Skeletal muscle satellite cell (primary cell): ENCODE results near the gene EXOC1.
"Not testable (repeated sequence)": the region's sequence is repeated elsewhere in the genome, so short reads cannot be mapped to it uniquely, and the experiment has no call there.

Source experiments
- H3K27me3 ChIP-seq: 2 replicates; pipeline ENCODE4 v1.7.0; 2013; ENCODE audit warnings: low read length; ENCODE audit not compliant: control insufficient read depth, insufficient read depth
- H3K36me3 ChIP-seq: 2 replicates; pipeline ENCODE4 v1.7.0; 2013; ENCODE audit warnings: mild to moderate bottlenecking, control low read depth, low read length; ENCODE audit not compliant: insufficient read depth
- H3K4me1 ChIP-seq: 2 replicates; pipeline ENCODE4 v1.7.0; 2013; ENCODE audit warnings: low read length; ENCODE audit not compliant: control insufficient read depth, insufficient read depth
- H3K4me2 ChIP-seq: 2 replicates; pipeline ENCODE4 v1.7.0; 2013; ENCODE audit warnings: mild to moderate bottlenecking, low read length
- H3K4me3 ChIP-seq: 2 replicates; pipeline ENCODE4 v1.7.0; 2013; ENCODE audit warnings: low read length
- H3K9ac ChIP-seq: 2 replicates; pipeline ENCODE4 v1.7.0; 2013; ENCODE audit warnings: mild to moderate bottlenecking, low read depth, low read length, moderate library complexity
- H3K9me3 ChIP-seq: replicated peaks from 2 replicates; pipeline ENCODE4 v1.7.0; 2013; ENCODE audit warnings: mild to moderate bottlenecking, control low read depth, low read length

EXOC1 gene

GRCh38 chr4:55830716-55831115 is 22.7 kb upstream of the EXOC1 start:
- H3K9me3 ChIP-seq: no peaks in the 10 kb centered on the region
- no peaks in the 10 kb centered on the region for H3K36me3 ChIP-seq
- no peak overlapping the region for H3K4me2 ChIP-seq
- no peaks in the 10 kb centered on the region for H3K4me1 ChIP-seq
- H3K27me3 ChIP-seq: peaks cover 45% of the 10 kb centered on the region
- no peak overlapping the region for H3K9ac ChIP-seq
- no peak overlapping the region for H3K4me3 ChIP-seq

DNA sequence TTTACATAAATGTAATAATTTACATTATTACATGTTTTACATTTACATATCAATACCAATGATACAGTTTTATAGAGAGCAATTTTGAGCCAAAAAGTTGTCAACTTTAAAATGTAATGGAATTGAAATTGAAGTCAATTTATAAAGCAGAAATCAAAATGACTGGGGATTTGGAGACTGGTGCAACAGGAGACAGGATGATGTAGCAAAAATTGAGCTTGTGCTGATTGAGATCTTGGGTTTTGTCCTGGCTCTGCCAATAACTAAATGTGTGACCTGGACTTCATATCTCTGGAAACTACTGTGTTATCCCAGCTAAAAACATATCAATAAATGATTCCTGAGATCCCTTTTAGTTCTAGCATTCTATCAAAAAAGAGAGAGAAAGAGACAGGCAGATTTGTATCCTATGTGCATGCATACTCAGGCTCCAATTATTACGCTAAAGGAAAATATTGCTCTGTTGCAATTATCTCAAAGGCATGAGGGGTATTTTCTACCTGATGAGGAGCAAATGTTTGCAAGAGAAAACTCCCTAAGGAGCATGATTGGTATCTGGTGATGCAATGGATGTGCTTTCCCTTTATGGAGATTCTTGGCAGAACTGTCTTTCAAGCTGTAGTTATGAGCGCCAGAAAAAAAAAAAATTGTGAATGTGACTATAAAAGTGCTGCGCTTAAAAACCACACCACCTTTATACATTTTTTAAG is 19.2 kb upstream of the EXOC1 start:
- Histone ChIP-seq H3K9me3 (no peaks in the 10 kb centered on the region), H3K27me3 (peaks cover 25% of the 10 kb centered on the region), H3K4me2 (no peak overlapping the region), H3K9ac (no peak overlapping the region), H3K4me1 (no peaks in the 10 kb centered on the region), H3K36me3 (no peaks in the 10 kb centered on the region), H3K4me3 (no peak overlapping the region)

GRCh38 chr4:55837903-55838302 is 15.5 kb upstream of the EXOC1 start:
- Histone ChIP-seq H3K9ac (no peak overlapping the region), H3K36me3 (no peaks in the 10 kb centered on the region), H3K4me3 (no peak overlapping the region), H3K27me3 (peaks cover 10% of the 10 kb centered on the region), H3K9me3 (no peaks in the 10 kb centered on the region), H3K4me1 (no peaks in the 10 kb centered on the region), H3K4me2 (no peak overlapping the region)

- H3K36me3 ChIP-seq: no peaks in the 10 kb centered on the region
- H3K9me3 ChIP-seq: no peaks in the 10 kb centered on the region
- no peak overlapping the region for H3K4me3 ChIP-seq
Measured at GRCh38 chr4:55838356-55838755, 15.1 kb upstream of the EXOC1 start.

DNA sequence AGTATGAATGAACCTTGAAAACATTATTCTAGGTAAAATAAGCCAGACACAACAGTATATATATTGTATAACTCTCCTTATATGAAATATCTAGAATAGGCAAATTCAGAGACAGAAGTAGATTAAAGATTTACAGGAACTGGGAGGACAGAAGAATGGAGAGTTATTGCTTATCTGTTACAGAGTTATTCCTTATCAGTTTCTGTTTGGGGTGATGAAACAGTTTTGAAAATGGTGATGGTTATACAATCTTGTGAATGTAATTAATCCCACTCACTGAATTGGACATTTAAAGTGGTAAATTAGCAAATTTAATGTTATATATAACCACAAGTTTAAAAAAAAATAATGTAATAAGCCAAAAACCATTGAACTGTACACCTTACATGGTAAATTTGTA is 14.5 kb upstream of the EXOC1 start:
- Histone ChIP-seq H3K9me3 (no peaks in the 10 kb centered on the region), H3K36me3 (no peaks in the 10 kb centered on the region), H3K4me1 (no peaks in the 10 kb centered on the region), H3K4me2 (no peak overlapping the region), H3K9ac (no peak overlapping the region), H3K4me3 (no peak overlapping the region), H3K27me3 (peaks cover 5% of the 10 kb centered on the region)

More at GRCh38 chr4:55838356-55838755, 15.1 kb upstream of the EXOC1 start:
- Histone ChIP-seq H3K4me2 (no peak overlapping the region), H3K9ac (no peak overlapping the region), H3K27me3 (peaks cover 9% of the 10 kb centered on the region), H3K4me1 (no peaks in the 10 kb centered on the region)

- Histone ChIP-seq H3K9ac (no peak overlapping the region), H3K4me2 (no peak overlapping the region), H3K9me3 (no peaks in the 10 kb centered on the region), H3K36me3 (no peaks in the 10 kb centered on the region), H3K4me3 (no peak overlapping the region), H3K27me3 (peaks cover 5% of the 10 kb centered on the region), H3K4me1 (no peaks in the 10 kb centered on the region)
Measured at GRCh38 chr4:55840956-55841355, 12.5 kb upstream of the EXOC1 start.

GRCh38 chr4:55841373-55842239 is 11.8 kb upstream of the EXOC1 start:
- not testable (repeated sequence) for H3K4me3 ChIP-seq, H3K36me3 ChIP-seq

DNA sequence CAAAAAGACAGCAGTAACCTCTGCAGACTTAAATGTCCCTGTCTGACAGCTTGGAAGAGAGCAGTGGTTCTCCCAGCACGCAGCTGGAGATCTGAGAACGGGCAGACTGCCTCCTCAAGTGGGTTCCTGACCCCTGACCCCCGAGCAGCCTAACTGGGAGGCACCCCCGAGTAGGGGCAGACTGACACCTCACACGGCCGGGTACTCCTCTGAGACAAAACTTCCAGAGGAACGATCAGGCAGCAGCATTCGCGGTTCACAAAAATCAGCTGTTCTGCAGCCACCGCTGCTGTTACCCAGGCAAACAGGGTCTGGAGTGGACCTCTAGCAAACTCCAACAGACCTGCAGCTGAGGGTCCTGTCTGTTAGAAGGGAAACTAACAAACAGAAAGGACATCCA is 11.1 kb upstream of the EXOC1 start:
- not testable (repeated sequence) for H3K27me3 ChIP-seq, H3K9ac ChIP-seq, H3K4me1 ChIP-seq, H3K36me3 ChIP-seq, H3K4me3 ChIP-seq, H3K4me2 ChIP-seq, H3K9me3 ChIP-seq

More at GRCh38 chr4:55841373-55842239, 11.8 kb upstream of the EXOC1 start:
- H3K27me3 ChIP-seq, H3K9ac ChIP-seq, H3K4me1 ChIP-seq, H3K9me3 ChIP-seq, H3K4me2 ChIP-seq: not testable (repeated sequence)

- Histone ChIP-seq H3K4me1 (peaks cover 4% of the 10 kb centered on the region), H3K27me3 (peaks cover 4% of the 10 kb centered on the region), H3K9ac (no peak overlapping the region), H3K4me2 (no peak overlapping the region), H3K4me3 (no peak overlapping the region), H3K36me3 (no peaks in the 10 kb centered on the region), H3K9me3 (no peaks in the 10 kb centered on the region)
Measured at GRCh38 chr4:55849724-55850123, 3.7 kb upstream of the EXOC1 start.

DNA sequence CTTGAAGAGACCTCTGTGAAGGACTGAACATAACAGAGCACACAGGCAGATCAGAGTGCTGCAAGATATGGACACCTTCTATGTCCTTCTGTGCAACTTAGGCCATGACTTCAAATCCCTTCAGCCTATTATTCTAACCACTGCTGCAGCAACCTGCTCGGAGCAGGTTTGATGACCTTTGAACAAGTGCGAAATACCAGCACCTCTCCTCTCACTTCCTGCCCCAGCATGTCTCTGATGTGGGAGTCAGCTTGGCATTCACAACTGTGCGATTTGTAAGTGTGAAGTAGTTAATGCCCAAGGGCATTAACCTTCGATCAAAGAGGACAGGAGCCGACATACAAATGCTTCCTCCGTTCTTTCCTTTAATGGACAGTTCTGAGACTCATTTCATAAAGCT is 1.6 kb upstream of the EXOC1 start:
- peaks cover 4% of the 10 kb centered on the region for H3K27me3 ChIP-seq
- H3K9me3 ChIP-seq: no peaks in the 10 kb centered on the region
- H3K9ac ChIP-seq: no peak overlapping the region
- H3K4me2 ChIP-seq: no peak overlapping the region
- peaks cover 8% of the 10 kb centered on the region for H3K4me1 ChIP-seq
- no peaks in the 10 kb centered on the region for H3K36me3 ChIP-seq
- H3K4me3 ChIP-seq: no peak overlapping the region

- no peaks in the 10 kb centered on the region for H3K9me3 ChIP-seq
- peaks cover 8% of the 10 kb centered on the region for H3K4me1 ChIP-seq
- H3K27me3 ChIP-seq: peaks cover under 1% of the 10 kb centered on the region
- H3K9ac ChIP-seq: peak overlapping the region; percentile 91
- H3K36me3 ChIP-seq: no peaks in the 10 kb centered on the region
- peak overlapping the region; percentile 87 for H3K4me3 ChIP-seq
- H3K4me2 ChIP-seq: peak overlapping the region; percentile 84
Measured at GRCh38 chr4:55854129-55854528, 681 bp downstream of the EXOC1 start.
